GM12878 (cell line): Measurements from ENCODE around the gene FDX1. TPM values are rescaled to one million over a fixed set of nuclear protein-coding genes. Genes with fewer than 3 reads are reported as not detected.

ENCODE experiments used
- ATAC-seq: fragments of 200-7000 bp; cut with Tn5 transposase; 3 replicates; pipeline ENCODE4 v1.9.1; 2020; ENCODE audit warnings: mild to moderate bottlenecking, moderate library complexity
- BruUV-seq: library from RNA; stranded (reverse); fragments of 400-500 nt; replicated peaks from 2 replicates; lab custom pipeline; 2021; lab: Mats Ljungman, UMichigan
- CTCF ChIA-PET: fragments of 300-600 bp; sonication (Branson Sonifier 250); formaldehyde crosslinking; extraction: SDS; loops from one replicate; lab custom pipeline; 2021; ENCODE audit warnings: inconsistent platforms; lab: Yijun Ruan, JAX
- POLR2A ChIA-PET: fragments of 350-600 bp; formaldehyde crosslinking; extraction: SDS; loops from one replicate; lab custom pipeline; 2021; ENCODE audit warnings: inconsistent platforms; lab: Charles Lee
- RAD21 ChIA-PET: fragments of 300-600 bp; sonication (Branson Sonifier 250); formaldehyde crosslinking; loops from one replicate; lab custom pipeline; 2023; ENCODE audit warnings: antibody characterized with exemption; ENCODE audit not compliant: unreplicated experiment; lab: Charles Lee
- SMC1A ChIA-PET: fragments of 300-600 bp; sonication (Branson Sonifier 250); formaldehyde crosslinking; loops from one replicate; lab custom pipeline; 2023; ENCODE audit not compliant: unreplicated experiment, uncharacterized antibody; lab: Charles Lee
- DNase-seq: peaks from one replicate; pipeline ENCODE4 v3.0.0-alpha.2; 2011; ENCODE audit warnings: low read depth, low spot score
- FAIRE-seq: peaks from 3 replicates; lab custom pipeline; 2011; peaks lifted over from hg19 to GRCh38; lab: Jason Lieb, UNC
- H2AFZ ChIP-seq: 2 replicates; pipeline ENCODE4 v1.6.0; 2011; ENCODE audit warnings: low read depth, low read length, control low read depth; ENCODE audit not compliant: control insufficient read depth
- H3K27ac ChIP-seq: 2 replicates; pipeline ENCODE4 v1.5.1; 2011; ENCODE audit warnings: control low read depth; ENCODE audit not compliant: control insufficient read depth, insufficient read depth
- H3K27me3 ChIP-seq, 2 experiments: replicated peaks in 1 of 2; 2 replicates each; pipeline versions ENCODE4 v1.6.0 to v1.6.1; 2011; ENCODE audit warnings: low read length in 1 of 2; ENCODE audit not compliant: control insufficient read depth in 2 of 2, insufficient read depth in 2 of 2
- H3K36me3 ChIP-seq, 2 experiments: 2 replicates each; pipeline ENCODE4 v1.5.1; 2011; ENCODE audit warnings: low read length in 1 of 2; ENCODE audit not compliant: control insufficient read depth in 2 of 2, insufficient read depth in 2 of 2
- H3K4me1 ChIP-seq: 2 replicates; pipeline ENCODE4 v1.6.1; 2011; ENCODE audit warnings: mild to moderate bottlenecking, low read length, moderate library complexity, mixed read lengths; ENCODE audit not compliant: control insufficient read depth, insufficient read depth
- H3K4me2 ChIP-seq: 2 replicates; pipeline ENCODE4 v1.6.0; 2011; ENCODE audit warnings: control low read depth; ENCODE audit not compliant: control insufficient read depth, insufficient read depth
- H3K4me3 ChIP-seq: fragments of 200-600 bp; sonication (generic); 2 replicates; pipeline ENCODE4 v1.5.1; 2016
- H3K79me2 ChIP-seq: 2 replicates; pipeline ENCODE4 v1.6.0; 2011; ENCODE audit warnings: low read length; ENCODE audit not compliant: control insufficient read depth, insufficient read depth
- H3K9ac ChIP-seq: 2 replicates; pipeline ENCODE4 v1.8.0; 2011; ENCODE audit warnings: low read length, control low read depth, mixed read lengths; ENCODE audit not compliant: control insufficient read depth, insufficient read depth
- H3K9me3 ChIP-seq: replicated peaks from 3 replicates; pipeline ENCODE4 v1.5.1; 2011; ENCODE audit warnings: mild to moderate bottlenecking, low read length; ENCODE audit not compliant: control insufficient read depth, insufficient read depth
- H4K20me1 ChIP-seq: 2 replicates; pipeline ENCODE4 v1.6.0; 2011; ENCODE audit not compliant: control insufficient read depth, insufficient read depth
- ATF2 ChIP-seq: IDR thresholded peaks from 2 replicates; pipeline ENCODE4 v1.6.1; 2012; ENCODE audit warnings: low read length, inconsistent platforms
- BACH1 ChIP-seq: fragments of 450-650 bp; IDR thresholded peaks from 2 replicates; pipeline ENCODE4 v1.6.1; 2017; ENCODE audit warnings: mild to moderate bottlenecking, borderline replicate concordance
- BCL11A ChIP-seq: IDR thresholded peaks from 2 replicates; pipeline ENCODE4 v1.6.1; 2011; ENCODE audit warnings: low read depth, low read length
- EGR1 ChIP-seq, 2 experiments: IDR thresholded peaks; 1 replicate in 1 of 2; 2 replicates in 1 of 2; pipeline ENCODE4 v1.6.1; 2011 to 2012; ENCODE audit warnings: low read depth in 2 of 2, low read length in 2 of 2, borderline replicate concordance in 1 of 2, mild to moderate bottlenecking in 1 of 2, moderate library complexity in 1 of 2
- IRF3 ChIP-seq: fragments of 450-650 bp; IDR thresholded peaks from 2 replicates; pipeline ENCODE4 v1.6.1; 2014; ENCODE audit warnings: mild to moderate bottlenecking
- JUND ChIP-seq: IDR thresholded peaks from 2 replicates; pipeline ENCODE4 v1.6.1; 2012; ENCODE audit warnings: low read depth, mild to moderate bottlenecking, low read length, improper control_type of control experiment, moderate library complexity
- KAT2A ChIP-seq: conservative IDR thresholded peaks from 2 replicates; pipeline ENCODE4 v1.6.1; 2011; ENCODE audit warnings: low read depth, low read length; ENCODE audit not compliant: control insufficient read depth
- KDM1A ChIP-seq: fragments of 200-600 bp; sonication (generic); IDR thresholded peaks from 2 replicates; pipeline ENCODE4 v1.6.1; 2016; ENCODE audit warnings: borderline replicate concordance
- MEF2A ChIP-seq: IDR thresholded peaks from 2 replicates; pipeline ENCODE4 v1.6.1; 2011; ENCODE audit warnings: low read depth, mild to moderate bottlenecking, low read length, moderate library complexity; ENCODE audit not compliant: insufficient read depth
- PAX8 ChIP-seq: fragments of 450-650 bp; IDR thresholded peaks from 2 replicates; pipeline ENCODE4 v1.6.1; 2017; ENCODE audit warnings: mild to moderate bottlenecking, moderate library complexity
- SP1 ChIP-seq: IDR thresholded peaks from one replicate; pipeline ENCODE4 v1.6.1; 2011; ENCODE audit warnings: low read depth, low read length
- TCF12 ChIP-seq: IDR thresholded peaks from 2 replicates; pipeline ENCODE4 v1.6.1; 2011; ENCODE audit warnings: low read depth, mild to moderate bottlenecking, low read length
- YBX1 ChIP-seq: fragments of 450-650 bp; IDR thresholded peaks from 2 replicates; pipeline ENCODE4 v1.6.1; 2016; ENCODE audit warnings: antibody characterized with exemption
- ZBED1 ChIP-seq: IDR thresholded peaks from 2 replicates; pipeline ENCODE4 v1.6.1; 2016; ENCODE audit warnings: borderline replicate concordance
- ZNF217 ChIP-seq: fragments of 450-650 bp; IDR thresholded peaks from 2 replicates; pipeline ENCODE4 v1.6.1; 2017; ENCODE audit warnings: antibody characterized with exemption, mild to moderate bottlenecking
- WGBS: methylation state at CpG from one replicate; pipeline ENCODE4 v1.1.6; 2016; ENCODE audit warnings: low lambda C conversion rate; ENCODE audit not compliant: insufficient replicate concordance, insufficient coverage; ENCODE audit errors: missing lambda C conversion rate; 5-methylcytosine and 5-hydroxymethylcytosine counted together
- in situ Hi-C: fragments of 300-500 bp; cut with MboI; formaldehyde crosslinking; loops from 9 replicates; pipeline ENCODE4 v1.14.3; 2018; ENCODE audit warnings: mixed read lengths
- intact Hi-C: fragments of 100-400 bp; cut with micrococcal nuclease; formaldehyde crosslinking; loops from one replicate; pipeline ENCODE4 v1.14.2; 2022; ENCODE audit not compliant: unreplicated experiment
- polyA plus RNA-seq, 11 experiments: library from polyadenylated mRNA; depleted of rRNA in 4 of 11; unstranded in 6 of 11; stranded (reverse) in 5 of 11; fragments of >200 nt; fragmentation: Nextera tagmentation in 4 of 11; fragmentation: Illumina TruSeq in 1 of 11; extraction: Ambion mirVana in 4 of 11; extraction: Trizol in 1 of 11; gene quantifications; 1 replicate in 1 of 11; 2 replicates in 10 of 11; pipeline versions ENCODE4 v1.2.1 to v1.2.3, GENCODE V29; 2011 to 2016; ENCODE audit warnings: inconsistent platforms in 2 of 11, missing spikeins in 2 of 11, low read depth in 1 of 11
- total RNA-seq, 4 experiments: library from RNA; depleted of rRNA in 3 of 4; stranded (reverse); fragments of >200 nt in 3 of 4; fragmentation: Illumina TruSeq in 1 of 4; extraction: Trizol in 1 of 4; gene quantifications; 2 replicates each; pipeline versions ENCODE4 v1.2.1 to v1.2.3, GENCODE V29; 2013 to 2021
- TF ChIP-seq, protein P1 (sequence below): fragments of 450-650 bp; IDR thresholded peaks from 2 replicates; pipeline ENCODE4 v1.6.1; 2016; ENCODE audit warnings: mild to moderate bottlenecking
- TF ChIP-seq, protein P2 (sequence below): IDR thresholded peaks from 2 replicates; pipeline ENCODE4 v1.6.1; 2011; ENCODE audit warnings: low read depth, low read length, improper control_type of control experiment, borderline replicate concordance
- TF ChIP-seq, protein P3 (sequence below): IDR thresholded peaks from 2 replicates; pipeline ENCODE4 v1.6.1; 2011; ENCODE audit warnings: mild to moderate bottlenecking, low read depth, low read length, moderate library complexity; ENCODE audit not compliant: insufficient replicate concordance

The FDX1 gene
- total and polyA plus RNA-seq, 10 of the 15 experiments (the other 5 are each of a cell fraction or from before 2014, with no cell fraction given), result 3.9 to 20.3 (median 8.1) TPM

DNA sequence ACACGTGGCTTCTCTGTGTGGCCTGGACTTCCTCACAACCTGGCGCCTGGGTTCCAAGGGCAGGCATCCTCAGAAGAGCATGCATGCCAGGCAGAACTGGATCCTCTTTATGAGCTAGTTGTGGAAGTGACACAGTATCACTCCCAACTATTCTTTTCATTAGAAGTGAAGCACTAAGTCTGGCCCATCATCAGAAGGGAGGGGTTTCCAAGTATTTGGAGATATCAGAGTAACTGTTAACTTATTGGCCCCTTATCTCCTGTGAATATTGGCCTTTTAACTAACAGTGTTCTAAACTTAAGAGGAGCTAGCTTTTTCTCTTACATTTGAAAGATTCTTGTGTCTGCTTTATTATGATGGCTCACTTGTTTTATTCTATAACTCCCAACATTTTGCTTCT lies 35.5 kb downstream of the FDX1 start:
- Histone ChIP-seq H2AFZ (no peak overlapping the region), H3K4me3 (no peak overlapping the region), H3K9ac (no peak overlapping the region), H3K36me3 (no peaks in the 10 kb centered on the region), H3K9me3 (no peaks in the 10 kb centered on the region), H3K79me2 (no peaks in the 10 kb centered on the region), H3K4me2 (no peak overlapping the region), H3K27ac (no peak overlapping the region), H3K4me1 (no peaks in the 10 kb centered on the region), H3K27me3 (no peaks in the 10 kb centered on the region), H4K20me1 (no peaks in the 10 kb centered on the region)
- in situ Hi-C loops, result no loop called here
- RAD21 ChIA-PET, result interaction anchor here (1.2 to 1.4 kb wide), 2 partner anchors 11 to 31 kb away, joined by 4 to 6 read pairs; no protein-coding TSS in a partner anchor
- CTCF ChIA-PET, result interaction anchor here (1.2 to 2.0 kb wide), 6 partner anchors 13 to 765 kb away, joined by 3 to 6 read pairs (median 3); no protein-coding TSS in a partner anchor
- ATAC-seq, result no peak
- SMC1A ChIA-PET, result interaction anchor here (1.0 to 3.9 kb wide), 7 partner anchors 9 to 981 kb away, joined by 3 to 11 read pairs (median 4); no protein-coding TSS in a partner anchor
- no peak for DNase-seq
- FAIRE-seq, result no peak
- POLR2A ChIA-PET, result interaction anchor here (0.6 kb wide), 1 partner anchor 13 kb away, joined by 3 read pairs; no protein-coding TSS in a partner anchor
- intact Hi-C loops, result no loop called here
- no TSS peak for BruUV-seq
- 84% methylated on average over 2 of the region's 2 CpGs for WGBS
- TF ChIP-seq EGR1 (IDR thresholded peaks at IDR 0.05; ENCODE audit: borderline replicate concordance in 1 of 2, low read depth in 2 of 2, low read length in 2 of 2) (no peak), PAX8 (no peak), BCL11A (no peak), JUND (no peak), BACH1 (no peak), ATF2 (no peak), YBX1 (no peak), TCF12 (no peak), IRF3 (no peak), ZNF217 (no peak), ZBED1 (no peak), SP1 (no peak), KDM1A (no peak), KAT2A (no peak), MEF2A (no peak)
- TF ChIP-seq, protein P1, sequence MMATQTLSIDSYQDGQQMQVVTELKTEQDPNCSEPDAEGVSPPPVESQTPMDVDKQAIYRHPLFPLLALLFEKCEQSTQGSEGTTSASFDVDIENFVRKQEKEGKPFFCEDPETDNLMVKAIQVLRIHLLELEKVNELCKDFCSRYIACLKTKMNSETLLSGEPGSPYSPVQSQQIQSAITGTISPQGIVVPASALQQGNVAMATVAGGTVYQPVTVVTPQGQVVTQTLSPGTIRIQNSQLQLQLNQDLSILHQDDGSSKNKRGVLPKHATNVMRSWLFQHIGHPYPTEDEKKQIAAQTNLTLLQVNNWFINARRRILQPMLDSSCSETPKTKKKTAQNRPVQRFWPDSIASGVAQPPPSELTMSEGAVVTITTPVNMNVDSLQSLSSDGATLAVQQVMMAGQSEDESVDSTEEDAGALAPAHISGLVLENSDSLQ, result no peak
- TF ChIP-seq, protein P2, sequence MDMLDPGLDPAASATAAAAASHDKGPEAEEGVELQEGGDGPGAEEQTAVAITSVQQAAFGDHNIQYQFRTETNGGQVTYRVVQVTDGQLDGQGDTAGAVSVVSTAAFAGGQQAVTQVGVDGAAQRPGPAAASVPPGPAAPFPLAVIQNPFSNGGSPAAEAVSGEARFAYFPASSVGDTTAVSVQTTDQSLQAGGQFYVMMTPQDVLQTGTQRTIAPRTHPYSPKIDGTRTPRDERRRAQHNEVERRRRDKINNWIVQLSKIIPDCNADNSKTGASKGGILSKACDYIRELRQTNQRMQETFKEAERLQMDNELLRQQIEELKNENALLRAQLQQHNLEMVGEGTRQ, result no peak
- TF ChIP-seq, protein P3, sequence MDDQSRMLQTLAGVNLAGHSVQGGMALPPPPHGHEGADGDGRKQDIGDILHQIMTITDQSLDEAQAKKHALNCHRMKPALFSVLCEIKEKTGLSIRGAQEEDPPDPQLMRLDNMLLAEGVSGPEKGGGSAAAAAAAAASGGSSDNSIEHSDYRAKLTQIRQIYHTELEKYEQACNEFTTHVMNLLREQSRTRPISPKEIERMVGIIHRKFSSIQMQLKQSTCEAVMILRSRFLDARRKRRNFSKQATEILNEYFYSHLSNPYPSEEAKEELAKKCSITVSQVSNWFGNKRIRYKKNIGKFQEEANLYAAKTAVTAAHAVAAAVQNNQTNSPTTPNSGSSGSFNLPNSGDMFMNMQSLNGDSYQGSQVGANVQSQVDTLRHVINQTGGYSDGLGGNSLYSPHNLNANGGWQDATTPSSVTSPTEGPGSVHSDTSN, result no peak
